CD14-positive monocyte (primary cell): Measurements from ENCODE around the gene KIRREL3. TPM values are rescaled to one million over a fixed set of nuclear protein-coding genes. Genes with fewer than 3 reads are reported as not detected.

Source experiments
- DNase-seq, 3 donors: peaks; one replicate each; pipeline ENCODE4 v3.0.0-alpha.2; 2011 to 2022
- H2AFZ ChIP-seq: 2 replicates; pipeline ENCODE4 v1.6.0; 2012; ENCODE audit warnings: mild to moderate bottlenecking, low read depth, low read length, inconsistent platforms; ENCODE audit not compliant: insufficient read depth, poor library complexity, severe bottlenecking
- H3K27ac ChIP-seq, 2 donors: 1 replicate in 1 of 2; 2 replicates in 1 of 2; pipeline ENCODE4 v1.5.1; 2012 to 2013; ENCODE audit warnings: low read length in 2 of 2, control low read depth in 1 of 2, inconsistent platforms in 1 of 2, low read depth in 1 of 2, mild to moderate bottlenecking in 1 of 2
- H3K27me3 ChIP-seq, 2 donors: one replicate each; pipeline versions ENCODE4 v1.6.0 to v1.6.1; 2011 to 2013; ENCODE audit warnings: low read length in 2 of 2; ENCODE audit not compliant: control insufficient read depth in 2 of 2, insufficient read depth in 2 of 2
- H3K36me3 ChIP-seq, 2 donors: replicated peaks in 1 of 2; 1 replicate in 1 of 2; 2 replicates in 1 of 2; pipeline versions ENCODE4 v1.5.1 to v1.6.1; 2012 to 2013; ENCODE audit warnings: low read length in 2 of 2, control low read depth in 1 of 2, inconsistent platforms in 1 of 2, mild to moderate bottlenecking in 1 of 2; ENCODE audit not compliant: insufficient read depth in 2 of 2, control insufficient read depth in 1 of 2
- H3K4me1 ChIP-seq, 2 donors: 1 replicate in 1 of 2; 2 replicates in 1 of 2; pipeline versions ENCODE4 v1.5.1 to v1.6.1; 2012 to 2013; ENCODE audit warnings: low read length in 2 of 2, control low read depth in 1 of 2, inconsistent platforms in 1 of 2, mild to moderate bottlenecking in 1 of 2, moderate library complexity in 1 of 2; ENCODE audit not compliant: insufficient read depth in 2 of 2, control insufficient read depth in 1 of 2
- H3K4me2 ChIP-seq: replicated peaks from 2 replicates; pipeline ENCODE3; 2012; ENCODE audit warnings: low read length, moderate library complexity, mild to moderate bottlenecking; ENCODE audit not compliant: poor library complexity, severe bottlenecking; ENCODE audit errors: extremely low read depth
- H3K4me3 ChIP-seq, 3 experiments: fragments of 200-600 bp in 1 of 3; sonication (generic) in 1 of 3; replicated peaks in 1 of 3; 1 replicate in 2 of 3; 2 replicates in 1 of 3; pipeline ENCODE4 v1.5.1; 2011 to 2013; ENCODE audit warnings: low read length in 3 of 3, mild to moderate bottlenecking in 3 of 3, control low read depth in 2 of 3, low read depth in 2 of 3, inconsistent platforms in 1 of 3, moderate library complexity in 1 of 3
- H3K79me2 ChIP-seq: 2 replicates; pipeline ENCODE4 v1.6.0; 2012; ENCODE audit warnings: mild to moderate bottlenecking, control low read depth, inconsistent platforms, low read length, moderate library complexity; ENCODE audit not compliant: insufficient read depth
- H3K9ac ChIP-seq: 2 replicates; pipeline ENCODE4 v1.6.0; 2017; ENCODE audit warnings: low read length, mild to moderate bottlenecking; ENCODE audit not compliant: insufficient read depth, poor library complexity, severe bottlenecking
- H3K9me3 ChIP-seq, 2 donors: replicated peaks in 1 of 2; 1 replicate in 1 of 2; 2 replicates in 1 of 2; pipeline versions ENCODE4 v1.5.1 to v1.6.1; 2012 to 2013; ENCODE audit warnings: low read length in 2 of 2, control low read depth in 1 of 2; ENCODE audit not compliant: control insufficient read depth in 1 of 2, insufficient read depth in 1 of 2
- H4K20me1 ChIP-seq: 2 replicates; pipeline ENCODE4 v1.6.0; 2012; ENCODE audit warnings: mild to moderate bottlenecking, low read length, control low read depth, moderate library complexity; ENCODE audit not compliant: insufficient read depth
- H3K27ac Mint-ChIP-seq, 7 donors: one replicate each; pipeline ENCODE4 v1.8.0; 2020; ENCODE audit warnings: mild to moderate bottlenecking in 7 of 7, mixed read lengths in 7 of 7, moderate library complexity in 6 of 7, inconsistent platforms in 2 of 7
- H3K27me3 Mint-ChIP-seq, 3 donors: one replicate each; pipeline ENCODE4 v1.8.0; 2021 to 2022; ENCODE audit warnings: low read depth in 3 of 3, mild to moderate bottlenecking in 3 of 3, mixed read lengths in 3 of 3, moderate library complexity in 3 of 3, inconsistent platforms in 1 of 3
- H3K36me3 Mint-ChIP-seq, 2 donors: one replicate each; pipeline ENCODE4 v1.8.0; 2020; ENCODE audit warnings: mixed read lengths in 2 of 2, inconsistent platforms in 1 of 2, mild to moderate bottlenecking in 1 of 2
- H3K4me1 Mint-ChIP-seq: one replicate; pipeline ENCODE4 v1.8.0; 2020; ENCODE audit warnings: mild to moderate bottlenecking, mixed read lengths
- H3K4me3 Mint-ChIP-seq, 2 donors: one replicate each; pipeline ENCODE4 v1.8.0; 2020; ENCODE audit warnings: mild to moderate bottlenecking in 2 of 2, mixed read lengths in 2 of 2, moderate library complexity in 1 of 2
- H3K9me3 Mint-ChIP-seq, 7 donors: one replicate each; pipeline ENCODE4 v1.8.0; 2020 to 2022; ENCODE audit warnings: mixed read lengths in 7 of 7, mild to moderate bottlenecking in 6 of 7, moderate library complexity in 6 of 7, inconsistent platforms in 2 of 7
- CTCF ChIP-seq: fragments of 200-600 bp; IDR thresholded peaks from one replicate; pipeline ENCODE4 v1.8.0; 2022; ENCODE audit warnings: antibody characterized with exemption, mild to moderate bottlenecking
- WGBS: methylation state at CpG from one replicate; pipeline ENCODE4 v1.1.5; 2013; ENCODE audit warnings: missing lambda C conversion rate; ENCODE audit not compliant: insufficient coverage; 5-methylcytosine and 5-hydroxymethylcytosine counted together
- intact Hi-C, 2 donors: fragments of 100-400 bp; cut with micrococcal nuclease; formaldehyde crosslinking; loops; one replicate each; pipeline versions ENCODE4 v1.15.0 to v1.15.1; 2023
- polyA plus RNA-seq, 3 donors: library from polyadenylated mRNA; depleted of rRNA in 1 of 3; unstranded in 2 of 3; stranded (reverse) in 1 of 3; fragments of 300-500 nt in 2 of 3; fragments of >200 nt in 1 of 3; fragmentation: Illumina TruSeq in 2 of 3; gene quantifications; 1 replicate in 2 of 3; 2 replicates in 1 of 3; pipeline ENCODE4 v1.2.3, GENCODE V29; 2012 to 2021

KIRREL3 gene
- polyA plus RNA-seq, 3 donors, result not detected

GRCh38 chr11:126438272-126438671 lies 562.3 kb downstream of the KIRREL3 start:
- Mint-ChIP-seq H3K4me1 (peaks cover 5% of the 10 kb centered on the region), H3K4me3 (no peak overlapping the region), H3K9me3 (no peaks in the 10 kb centered on the region), H3K27ac (no peak overlapping the region), H3K27me3 (peaks cover 0 to 2% (median 0%) of the 10 kb centered on the region in 3 donors), H3K36me3 (no peaks in the 10 kb centered on the region)
- H3K9me3 ChIP-seq, result no peaks in the 10 kb centered on the region
- H3K27ac ChIP-seq, result no peak overlapping the region
- no peaks in the 10 kb centered on the region for H4K20me1 ChIP-seq
- no peak overlapping the region for H2AFZ ChIP-seq
- no peak overlapping the region for H3K4me2 ChIP-seq
- DNase-seq, result no peak
- no peak overlapping the region for H3K4me3 ChIP-seq
- TF ChIP-seq CTCF, result no peak
- no peaks in the 10 kb centered on the region for H3K79me2 ChIP-seq
- no peak overlapping the region for H3K9ac ChIP-seq
- no peaks in the 10 kb centered on the region for H3K36me3 ChIP-seq
- intact Hi-C loops, result no loop called here
- H3K4me1 ChIP-seq, result peaks cover 4% of the 10 kb centered on the region in 2 donors
- 94% methylated on average over 8 of the region's 9 CpGs for WGBS
- H3K27me3 ChIP-seq, result no peaks in the 10 kb centered on the region

DNA sequence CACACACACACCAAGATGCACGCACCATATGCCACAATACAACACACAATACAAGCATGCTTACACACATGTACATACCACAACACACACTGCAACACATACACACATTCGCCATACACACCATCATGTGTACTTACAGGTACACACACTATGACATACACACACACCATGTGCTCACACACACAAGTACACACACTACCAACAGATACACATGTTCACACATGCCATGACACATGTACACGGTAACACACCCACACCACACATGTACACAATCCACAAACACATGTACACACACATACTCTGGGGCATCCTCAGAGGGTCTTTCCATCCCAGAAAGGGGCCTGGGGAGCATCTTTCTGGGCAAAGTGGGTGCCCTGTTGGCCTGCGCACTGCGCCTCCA lies 562.8 kb downstream of the KIRREL3 start:
- H3K36me3 Mint-ChIP-seq, result no peaks in the 10 kb centered on the region
- H3K27me3 Mint-ChIP-seq, result peaks cover 0 to 2% (median 0%) of the 10 kb centered on the region in 3 donors
- Histone ChIP-seq H3K36me3 (no peaks in the 10 kb centered on the region), H3K27ac (no peak overlapping the region), H3K4me1 (peaks cover 4% of the 10 kb centered on the region in 2 donors), H4K20me1 (no peaks in the 10 kb centered on the region), H3K9ac (no peak overlapping the region), H3K27me3 (no peaks in the 10 kb centered on the region), H3K4me3 (no peak overlapping the region), H3K79me2 (no peaks in the 10 kb centered on the region), H3K4me2 (no peak overlapping the region), H2AFZ (no peak overlapping the region), H3K9me3 (no peaks in the 10 kb centered on the region)
- no peaks in the 10 kb centered on the region for H3K9me3 Mint-ChIP-seq
- intact Hi-C loops, result no loop called here
- no peak for DNase-seq
- 97% methylated on average over 5 of the region's 5 CpGs for WGBS
- H3K27ac Mint-ChIP-seq, result no peak overlapping the region
- no peak overlapping the region for H3K4me3 Mint-ChIP-seq
- peaks cover 5% of the 10 kb centered on the region for H3K4me1 Mint-ChIP-seq
- no peak for TF ChIP-seq CTCF
